Endothelial cell of hepatic sinusoid (primary cell): Measurements from ENCODE around the gene TAF4.
"Not testable (repeated sequence)": the region's sequence is repeated elsewhere in the genome, so short reads cannot be mapped to it uniquely, and the experiment has no call there.

Source experiments
- in situ Hi-C: cut with HindIII; loops from 2 replicates; pipeline ENCODE4 v1.10.0; 2017; ENCODE audit warnings: low sequenced_read_pairs

The TAF4 gene

DNA sequence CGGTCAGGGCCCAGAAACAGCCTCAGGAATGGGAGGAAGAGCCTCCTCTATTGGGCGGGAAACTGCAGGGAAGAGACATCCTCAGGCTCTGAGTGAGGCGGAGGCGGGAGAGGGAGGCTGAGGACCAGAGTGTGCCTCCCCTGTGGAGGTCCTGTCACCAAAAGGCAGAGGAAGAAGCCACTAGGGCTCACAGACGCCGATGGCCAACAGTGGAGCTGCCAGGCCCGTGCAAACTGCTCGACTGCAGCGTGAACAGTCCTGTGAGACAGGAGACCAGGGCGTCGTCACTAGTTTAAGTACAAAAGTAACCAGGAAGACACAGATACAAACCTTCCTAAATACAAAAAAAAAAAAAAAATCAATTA is 82.7 kb downstream of the TAF4 start:
- in situ Hi-C loops, result no loop called here

DNA sequence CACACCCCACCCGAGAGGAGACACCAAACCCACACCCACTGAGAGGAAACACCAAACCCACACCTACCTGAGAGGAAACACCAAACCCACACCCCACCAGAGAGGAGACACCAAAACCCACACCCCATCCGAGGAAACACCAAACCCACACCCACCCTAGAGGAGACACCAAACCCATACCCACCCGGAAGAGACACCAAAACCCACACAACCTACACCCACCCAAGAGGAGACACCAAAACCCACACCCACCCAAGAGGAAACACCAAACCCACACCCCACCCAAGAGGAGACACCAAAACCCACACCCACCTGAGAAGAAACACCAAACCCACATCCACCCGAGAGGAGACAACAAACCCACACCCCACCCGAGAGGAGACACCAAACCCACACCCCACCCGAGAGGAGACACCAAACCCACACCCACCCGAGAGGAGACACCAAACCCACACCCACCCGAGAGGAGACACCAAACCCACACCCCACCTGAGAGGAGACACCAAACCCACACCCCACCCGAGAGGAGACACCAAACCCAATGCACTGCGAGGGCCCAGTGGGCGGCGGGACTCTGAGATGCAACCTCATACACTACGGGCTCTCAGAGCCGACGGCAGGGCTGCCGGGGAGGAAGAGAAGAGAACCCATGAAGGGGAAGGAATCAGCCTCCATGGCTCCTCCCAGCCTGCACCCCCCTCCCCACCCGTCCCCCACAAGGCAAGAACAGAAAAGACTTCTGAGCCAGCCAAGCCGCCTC is 83.3 kb downstream of the TAF4 start:
- in situ Hi-C loops, result no loop called here

DNA sequence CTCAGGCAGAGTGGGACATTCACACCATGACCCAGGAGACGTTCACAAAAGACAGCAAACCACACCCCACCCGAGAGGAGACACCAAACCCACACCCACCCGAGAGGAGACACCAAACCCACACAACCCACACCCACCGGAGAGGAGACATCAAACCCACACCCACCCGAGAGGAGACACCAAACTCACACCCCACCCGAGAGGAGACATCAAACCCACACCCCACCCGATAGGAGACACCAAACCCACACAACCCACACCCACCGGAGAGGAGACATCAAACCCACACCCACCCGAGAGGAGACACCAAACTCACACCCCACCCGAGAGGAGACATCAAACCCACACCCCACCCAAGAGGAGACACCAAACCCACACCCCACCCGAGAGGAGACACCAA is 84.0 kb downstream of the TAF4 start:
- in situ Hi-C loops, result not testable (repeated sequence)

DNA sequence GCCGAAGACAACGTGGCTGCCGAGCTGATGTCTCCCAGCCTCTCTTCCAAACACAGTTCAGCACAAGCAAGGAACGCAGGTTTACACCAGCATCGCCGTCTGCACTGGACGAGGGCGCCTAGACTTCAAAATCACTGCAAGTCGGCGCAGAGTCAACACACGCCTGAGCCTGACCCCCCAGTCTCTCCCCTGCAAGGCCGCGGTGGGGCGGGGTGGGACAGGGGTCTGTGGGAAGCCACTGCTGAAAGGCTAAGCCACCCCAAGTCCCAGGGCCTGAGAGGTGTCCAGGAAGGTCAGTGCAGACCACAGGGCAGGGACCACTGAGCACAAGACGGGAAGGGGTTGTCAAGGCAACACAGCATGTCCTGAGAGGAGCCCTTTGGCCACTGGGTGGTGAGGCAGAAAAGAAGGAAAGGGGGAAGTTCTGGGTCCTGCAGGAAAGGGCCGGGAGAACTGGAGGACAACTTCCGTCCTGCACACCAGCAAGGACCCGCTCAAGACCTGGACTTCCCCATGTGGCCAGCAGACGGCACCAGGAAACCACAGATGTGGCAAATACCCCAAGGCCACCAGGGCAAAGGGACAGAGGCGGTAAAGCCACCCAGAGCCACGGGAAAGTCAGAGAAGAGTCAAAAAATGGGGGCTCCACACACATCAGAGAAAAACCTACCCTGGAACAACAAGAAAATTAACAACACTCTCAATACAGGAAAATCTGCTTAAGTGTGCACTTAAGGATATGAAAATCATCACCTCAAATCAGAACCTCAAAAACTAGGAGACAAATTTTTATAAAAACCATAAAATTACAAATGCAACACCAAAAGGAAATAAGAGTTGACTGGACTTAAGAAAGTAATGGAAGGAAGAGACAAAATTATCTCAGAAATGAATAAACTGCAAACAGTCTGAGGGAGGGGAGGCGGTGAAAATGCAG is 84.8 kb downstream of the TAF4 start:
- in situ Hi-C loops, result no loop called here

DNA sequence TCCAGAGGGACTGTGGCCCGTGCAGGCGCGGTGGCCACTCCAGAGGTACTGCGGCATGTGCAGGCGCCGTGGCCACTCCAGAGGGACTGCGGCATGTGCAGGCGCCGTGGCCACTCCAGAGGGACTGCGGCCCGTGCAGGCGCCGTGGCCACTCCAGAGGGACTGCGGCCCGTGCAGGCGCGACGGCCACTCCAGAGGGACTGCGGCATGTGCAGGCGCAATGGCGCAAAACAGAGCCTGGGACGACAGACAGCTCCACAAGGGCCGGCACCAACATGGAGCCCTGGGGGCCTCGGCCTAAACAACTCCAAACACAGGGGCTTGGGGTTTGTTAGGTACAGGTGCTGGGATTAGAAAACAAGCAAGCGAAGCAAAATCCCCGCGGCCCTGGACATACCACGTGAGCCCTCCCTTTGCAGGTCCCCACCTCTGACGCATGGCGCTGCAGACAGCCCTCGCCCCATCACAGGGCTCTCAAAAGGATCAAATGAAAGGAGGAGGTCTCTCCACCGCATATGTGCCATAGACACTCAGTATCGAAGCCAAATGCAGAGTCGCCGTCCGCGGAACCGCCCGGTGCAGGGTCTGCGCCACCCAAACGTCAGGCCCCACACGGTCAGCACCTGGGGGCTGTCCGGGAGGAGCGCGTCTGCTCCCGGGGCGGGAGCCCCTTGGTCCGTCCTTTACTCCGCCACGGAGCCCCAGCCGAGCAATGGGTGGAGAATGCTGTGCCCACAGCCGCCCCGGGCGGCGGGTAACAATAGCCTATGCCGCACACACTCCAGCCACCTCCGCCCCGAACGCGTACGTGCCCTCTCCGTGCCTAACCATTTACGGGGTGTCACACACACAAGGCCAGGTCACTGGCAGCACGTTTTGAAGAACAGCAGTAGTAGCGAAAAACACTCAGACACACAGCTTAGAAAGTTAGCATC is 85.7 kb downstream of the TAF4 start:
- in situ Hi-C loops, result no loop called here

DNA sequence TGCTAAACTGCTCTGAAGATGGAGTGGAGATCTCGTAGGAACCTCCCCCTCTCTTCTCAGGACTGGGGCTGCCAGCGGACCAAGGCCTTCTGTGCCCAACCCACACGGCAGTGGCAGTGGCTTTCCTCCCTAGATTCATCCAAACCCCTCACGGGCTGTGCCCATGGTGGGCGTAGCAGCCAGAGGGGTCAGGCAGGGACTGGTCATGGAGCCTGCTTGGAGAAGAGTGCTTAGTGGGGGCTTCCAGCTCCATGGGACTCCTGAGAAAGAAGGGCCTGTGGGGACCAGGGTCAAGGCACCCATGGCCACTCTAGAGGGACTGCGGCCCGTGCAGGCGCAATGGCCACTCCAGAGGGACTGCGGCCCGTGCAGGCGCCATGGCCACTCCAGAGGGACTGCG is 86.6 kb downstream of the TAF4 start:
- in situ Hi-C loops, result no loop called here

DNA sequence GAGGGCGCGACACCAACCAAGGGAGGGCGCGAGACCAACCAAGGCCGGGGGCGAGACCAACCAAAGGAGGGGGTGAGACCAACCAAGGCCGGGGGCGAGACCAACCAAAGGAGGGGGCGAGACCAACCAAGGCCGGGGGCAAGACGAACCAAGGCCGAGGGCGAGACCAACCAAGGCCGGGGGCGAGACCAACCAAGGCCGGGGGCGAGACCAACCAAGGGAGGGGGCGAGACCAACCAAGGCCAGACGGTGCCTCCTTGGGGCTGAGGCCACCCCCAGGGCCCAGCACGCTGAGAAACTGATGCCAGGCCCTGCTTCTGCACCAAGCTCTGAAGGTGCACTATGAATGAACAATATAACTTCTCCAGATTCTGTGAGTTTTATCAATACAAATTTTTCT is 87.2 kb downstream of the TAF4 start:
- in situ Hi-C loops, result no loop called here

DNA sequence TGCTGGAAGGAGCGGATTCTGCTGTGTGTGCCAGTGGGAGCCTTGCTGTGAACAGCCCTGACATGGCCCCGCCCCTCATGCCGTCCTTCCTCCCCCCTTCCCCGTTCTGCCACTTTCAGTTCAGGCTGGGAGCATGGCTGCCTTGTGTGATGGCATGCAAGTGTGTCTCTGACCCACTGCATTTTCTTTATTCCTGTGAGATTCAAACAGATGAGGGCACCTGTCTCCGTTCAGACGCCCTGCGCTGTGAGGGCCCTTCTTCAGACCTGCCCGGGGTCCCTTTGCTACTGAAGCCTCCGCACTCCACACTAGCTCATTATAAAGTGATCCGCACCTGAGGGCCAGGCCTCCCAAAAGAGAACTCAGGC is 88.3 kb downstream of the TAF4 start:
- in situ Hi-C loops, result no loop called here

DNA sequence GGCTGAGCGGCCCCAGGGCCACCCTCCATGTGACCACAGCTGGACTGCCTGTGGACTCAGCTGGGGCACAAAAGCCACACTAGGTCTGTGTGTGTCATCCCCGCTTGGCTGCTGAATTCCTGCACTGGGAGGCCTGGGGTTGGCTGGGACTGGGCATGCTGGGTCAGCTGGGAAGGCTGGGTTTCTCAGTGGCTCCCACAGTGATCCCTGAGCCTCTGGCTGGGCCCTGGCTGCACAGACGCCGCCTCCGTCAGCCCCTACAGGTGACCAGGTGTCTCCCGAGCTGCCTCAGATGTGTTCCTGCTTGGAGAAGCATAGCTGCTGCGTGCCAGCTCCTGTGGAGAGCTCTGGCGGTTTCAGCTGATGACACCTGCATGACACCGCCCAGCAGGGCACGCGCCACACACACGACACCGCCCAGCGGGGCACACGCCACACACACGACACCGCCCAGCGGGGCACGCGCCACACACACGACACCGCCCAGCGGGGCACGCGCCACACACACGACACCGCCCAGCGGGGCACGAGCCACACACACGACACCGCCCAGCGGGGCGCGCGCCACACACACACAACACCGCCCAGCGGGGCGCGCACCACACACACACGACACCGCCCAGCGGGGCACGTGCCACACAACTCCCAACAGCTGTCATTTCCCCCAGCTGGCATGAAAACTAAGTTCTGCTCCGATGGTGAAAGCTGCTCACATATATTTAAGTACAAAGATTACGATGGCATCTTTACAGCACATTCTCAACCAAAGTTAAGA is 88.8 kb downstream of the TAF4 start:
- in situ Hi-C loops, result no loop called here

DNA sequence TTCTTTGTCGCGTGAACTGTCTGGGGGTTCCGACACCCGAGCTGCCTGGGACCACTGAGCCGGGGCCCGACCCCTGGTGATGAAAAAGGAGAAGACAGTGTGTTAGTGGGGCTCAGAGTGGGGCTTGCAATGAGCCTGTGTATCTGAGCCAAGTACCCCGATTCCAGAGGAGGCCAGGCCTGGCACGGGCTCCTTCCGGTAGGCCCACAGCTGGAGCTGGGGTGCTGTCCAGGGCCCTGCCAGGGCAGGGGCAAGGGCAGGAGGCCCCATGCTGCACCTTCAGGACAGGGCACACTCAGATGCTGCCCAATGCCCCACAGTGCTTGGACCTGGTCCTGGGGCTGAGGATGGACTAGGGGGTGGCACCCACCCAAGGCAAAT is 89.4 kb downstream of the TAF4 start:
- in situ Hi-C loops, result no loop called here

DNA sequence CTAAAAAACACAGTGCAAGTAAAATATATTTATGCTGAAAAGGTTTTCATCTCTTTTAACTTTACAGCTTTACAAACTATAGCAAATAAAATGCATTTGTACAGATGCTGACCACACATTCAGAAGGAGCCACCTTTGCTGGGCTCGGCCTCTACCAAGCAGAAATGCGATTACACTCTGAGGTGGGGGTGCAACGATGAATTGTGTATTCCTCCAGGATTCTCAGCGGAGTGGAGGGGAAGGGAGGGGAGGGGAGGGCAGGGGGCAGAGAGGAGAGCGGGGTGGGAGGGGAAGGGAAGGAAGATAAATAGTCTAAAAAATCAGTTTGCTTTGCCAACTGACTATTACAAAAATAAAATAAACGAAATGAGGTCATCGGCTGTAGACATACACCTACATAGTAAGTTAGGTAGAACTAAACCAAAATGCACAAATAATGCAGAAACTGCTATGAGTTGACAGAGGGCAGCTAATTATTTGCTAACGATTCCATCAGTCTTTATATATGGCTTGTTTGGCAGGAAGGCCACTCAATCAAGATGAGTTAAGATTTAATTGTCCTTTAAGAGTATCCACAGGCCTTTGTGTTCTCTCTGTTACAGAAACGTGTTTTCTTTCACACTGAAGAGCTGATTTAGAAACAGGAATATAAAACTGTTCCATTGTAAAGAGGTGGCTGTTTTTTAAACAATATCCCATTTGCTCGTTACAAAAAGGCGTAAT is 90.1 kb downstream of the TAF4 start:
- in situ Hi-C loops, result no loop called here

DNA sequence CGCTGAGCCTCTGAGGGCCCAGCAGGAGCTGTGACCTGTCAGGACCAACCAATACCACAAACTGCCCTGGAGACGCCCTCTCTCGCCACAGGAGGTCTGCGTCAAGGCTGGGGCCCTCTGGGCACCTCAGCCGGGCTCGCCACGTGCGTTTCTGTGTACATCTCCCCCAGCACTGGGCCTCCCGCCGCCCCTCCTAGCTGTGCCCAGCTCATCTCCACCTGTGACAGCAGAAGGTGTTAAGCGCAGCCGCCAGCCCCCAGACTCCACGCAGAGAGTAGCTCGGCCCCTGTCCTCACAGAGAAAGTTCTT is 91.4 kb downstream of the TAF4 start:
- in situ Hi-C loops, result no loop called here

DNA sequence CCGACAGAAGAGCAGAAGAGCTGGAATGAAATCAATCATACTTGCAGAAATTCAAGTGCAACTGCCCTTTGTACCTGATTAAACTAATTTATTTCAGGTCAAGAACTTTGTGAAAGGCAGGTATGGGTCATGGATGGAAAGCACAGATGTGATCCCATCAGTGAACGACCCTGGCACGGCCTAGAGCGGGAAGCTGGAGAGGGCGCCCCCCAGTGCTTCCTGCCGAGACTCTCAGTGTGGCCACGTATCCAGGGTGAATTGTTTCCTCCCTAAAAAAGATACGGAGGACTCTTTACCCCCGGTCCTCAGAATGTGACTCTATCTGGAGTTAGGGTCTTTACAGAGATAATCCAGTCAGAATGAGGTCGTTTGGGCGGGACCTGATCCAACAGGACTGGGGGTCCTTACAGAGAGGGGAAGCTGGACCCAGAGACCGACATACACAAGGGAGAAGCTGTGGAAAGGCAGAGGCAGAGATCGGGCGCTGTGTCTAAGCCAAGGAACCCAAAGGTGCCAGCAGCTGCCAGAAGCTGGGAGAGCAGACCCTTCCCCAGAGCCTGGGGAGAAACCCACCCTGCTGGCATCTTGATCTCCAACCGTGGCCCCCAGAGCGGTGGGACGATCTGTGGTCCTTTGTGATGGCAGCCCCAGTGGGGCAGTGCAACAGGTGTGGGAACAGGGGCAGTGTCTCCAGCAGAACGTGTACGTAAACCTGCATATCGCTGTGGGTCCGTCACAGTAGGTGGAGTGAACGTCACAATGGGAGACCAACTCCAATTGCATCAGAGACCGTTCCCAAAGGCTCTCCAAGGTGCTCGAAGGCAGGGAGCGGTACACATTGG is 91.9 kb downstream of the TAF4 start:
- in situ Hi-C loops, result no loop called here

DNA sequence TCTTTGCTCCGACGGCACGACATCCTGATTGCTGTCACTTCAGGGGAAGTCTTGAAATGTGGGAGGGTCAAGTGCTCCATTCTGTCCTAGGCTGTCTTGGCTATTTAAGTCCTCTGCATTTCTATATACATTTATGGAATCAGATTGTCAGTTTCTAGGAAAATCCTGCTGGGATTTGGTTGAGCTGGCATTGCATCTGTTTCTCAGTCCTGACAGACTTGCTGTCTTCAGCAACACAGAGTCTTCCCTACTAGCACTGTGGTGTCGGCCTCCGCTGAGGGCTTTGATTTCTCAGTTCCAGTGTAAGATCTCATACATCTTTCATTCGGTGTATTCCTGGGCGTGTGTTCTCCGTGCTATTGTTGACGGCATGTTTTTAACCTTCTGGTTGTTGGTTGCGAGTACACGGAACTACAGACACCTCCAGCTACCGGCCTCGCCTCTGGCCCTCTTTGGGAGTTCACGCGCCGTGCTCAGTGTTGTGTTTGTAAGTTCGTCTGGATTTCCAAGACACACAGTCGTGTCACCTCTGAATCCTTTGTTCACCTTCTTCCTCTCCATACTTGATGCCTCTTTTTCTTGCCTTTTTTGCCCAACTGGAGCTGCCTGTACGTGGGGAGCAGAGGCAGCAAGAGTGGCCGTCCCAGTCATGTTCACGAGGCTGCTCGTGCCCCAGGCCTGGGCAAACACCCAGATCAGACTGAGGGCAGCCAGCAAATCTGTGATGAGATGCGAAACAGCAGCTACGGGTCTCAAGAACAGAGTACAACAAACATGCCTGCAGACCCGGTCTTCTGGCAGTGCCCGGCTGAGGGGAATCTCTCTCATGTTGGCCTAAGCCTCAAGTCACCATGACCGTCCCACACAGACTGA is 92.8 kb downstream of the TAF4 start:
- in situ Hi-C loops, result no loop called here

DNA sequence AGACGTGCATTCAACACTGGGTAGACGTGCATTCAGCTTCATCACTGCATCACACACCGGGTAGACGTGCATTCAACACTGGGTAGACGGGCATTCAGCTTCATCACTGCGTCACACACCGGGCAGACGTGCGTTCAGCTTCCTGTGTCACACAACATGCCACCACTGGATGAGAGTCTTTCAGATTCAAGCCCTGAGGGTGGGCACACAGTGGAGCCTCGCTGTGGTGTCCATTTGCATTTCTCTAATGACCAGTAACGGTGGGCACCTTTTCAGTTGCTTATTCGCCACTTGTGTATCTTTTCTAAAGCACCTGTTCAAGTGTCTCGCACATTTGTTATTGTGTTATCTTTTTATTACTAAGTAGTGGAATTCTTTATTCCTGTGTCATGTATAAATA is 94.1 kb downstream of the TAF4 start:
- in situ Hi-C loops, result not testable (repeated sequence)

DNA sequence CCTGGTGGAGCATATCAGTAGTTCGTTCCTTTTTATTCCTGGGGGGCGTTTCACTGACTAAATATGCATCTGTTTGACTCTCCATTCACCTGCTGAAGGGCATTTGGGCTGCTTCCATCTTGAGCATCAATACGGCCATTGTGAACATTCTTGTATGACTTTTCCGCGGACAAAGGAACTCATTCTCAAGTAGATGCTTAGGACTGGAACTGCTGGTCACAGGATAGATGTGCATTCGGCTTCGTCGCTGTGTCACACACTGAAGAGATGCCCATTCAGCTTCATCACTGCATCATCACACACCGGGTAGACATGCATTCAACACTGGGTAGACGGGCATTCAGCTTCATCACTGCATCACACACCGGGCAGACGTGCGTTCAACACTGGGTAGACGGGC is 95.3 kb downstream of the TAF4 start:
- in situ Hi-C loops, result no loop called here

DNA sequence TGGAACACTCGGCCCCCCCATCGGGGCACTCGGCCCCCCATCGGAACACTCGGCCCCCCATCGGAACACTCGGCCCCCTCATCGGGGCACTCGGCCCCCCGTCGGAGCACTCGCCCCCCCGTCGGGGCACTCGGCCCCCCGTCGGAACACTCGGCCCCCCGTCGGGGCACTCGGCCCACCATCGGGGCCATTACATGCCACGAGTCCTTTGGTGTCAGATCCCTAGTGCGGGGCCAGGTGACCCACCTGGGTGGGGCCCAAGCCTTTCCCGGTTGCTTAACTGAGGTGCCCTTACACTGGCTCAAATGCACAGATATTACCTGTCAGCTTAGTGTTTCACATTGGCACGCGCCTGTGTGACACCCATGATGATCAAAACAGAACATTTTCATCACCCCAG is 95.9 kb downstream of the TAF4 start:
- in situ Hi-C loops, result no loop called here

DNA sequence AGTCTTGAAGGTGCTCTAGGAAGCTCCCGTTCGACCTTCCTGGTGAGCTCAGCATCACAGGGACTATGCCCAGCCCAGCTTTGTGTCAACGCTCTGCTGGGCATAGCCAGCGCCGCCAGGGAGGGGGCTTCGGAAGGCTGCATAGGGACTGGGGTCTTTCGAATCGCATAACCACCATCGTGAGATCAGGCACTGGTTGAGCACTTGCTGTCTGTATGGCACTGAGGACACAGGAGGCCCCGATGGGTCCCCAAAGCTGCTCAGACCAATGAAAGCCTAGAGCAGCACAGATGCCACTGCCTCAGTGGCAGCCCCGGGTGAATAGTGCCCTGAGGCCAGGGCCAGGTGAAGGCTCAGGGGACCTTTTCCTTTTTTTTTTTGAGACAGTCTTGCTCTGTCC is 96.7 kb downstream of the TAF4 start:
- in situ Hi-C loops, result no loop called here
